ENCODE measurements around the gene NCOA7. TPM values are rescaled to one million over a fixed set of nuclear protein-coding genes. Genes with fewer than 3 reads are reported as not detected.

Gene NCOA7
- total RNA-seq, 1 experiment from 2014 or later = 13.8 TPM

GRCh38 chr6:125927761-125928160 is 137.0 kb downstream of the NCOA7 start:
- H2AFZ ChIP-seq (ENCODE audit: low read depth, low read length, poor library complexity, severe bottlenecking) = no peak overlapping the region
- H4K20me1 ChIP-seq (ENCODE audit: insufficient read depth) = no peaks in the 10 kb centered on the region
- H3K9me2 ChIP-seq (ENCODE audit: insufficient read depth) = no peaks in the 10 kb centered on the region
- ChIA-PET CTCF (no interaction called here), POLR2A (no interaction called here), RAD21 (ENCODE audit: low non-redundant PET in 1 of 2, low total read pairs in 2 of 2, uncharacterized antibody in 2 of 2, unreplicated experiment in 2 of 2) (no interaction called here)
- H3K27ac ChIP-seq (ENCODE audit: low read depth, low read length) = no peak overlapping the region
- no peaks in the 10 kb centered on the region for H3K27me3 ChIP-seq (ENCODE audit: insufficient read depth, low read length)
- H3K36me3 ChIP-seq (ENCODE audit: control insufficient read depth in 1 of 2, insufficient read depth in 2 of 2, low read length in 2 of 2) = no peaks in the 10 kb centered on the region
- no peak overlapping the region for H3K4me3 ChIP-seq (replicated peaks in 1 of 2; ENCODE audit: low read depth in 1 of 2, low read length in 2 of 2)
- peaks cover 4 to 15% of the 10 kb centered on the region in 2 experiments for H3K4me1 ChIP-seq (ENCODE audit: control insufficient read depth in 1 of 2, insufficient read depth in 2 of 2, low read length in 2 of 2)
- H3K9me3 ChIP-seq (ENCODE audit: control insufficient read depth in 1 of 2, insufficient read depth in 1 of 2, low read depth in 1 of 2, low read length in 2 of 2) = no peaks in the 10 kb centered on the region
- TF ChIP-seq SRF (IDR thresholded peaks at IDR 0.05; ENCODE audit: low read depth) = no peak
- TF ChIP-seq POLR2AphosphoS5 (IDR thresholded peaks at IDR 0.05; ENCODE audit: low read depth, low read length) = no peak
- no peak for TF ChIP-seq SP1 (IDR thresholded peaks at IDR 0.05; ENCODE audit: low read depth)
- no peak for TF ChIP-seq SIN3A (IDR thresholded peaks at IDR 0.05; ENCODE audit: low read depth)
- TF ChIP-seq ZBTB33 (IDR thresholded peaks at IDR 0.05; ENCODE audit: extremely low read depth, insufficient replicate concordance, low read length) = no peak
- TF ChIP-seq CEBPB (IDR thresholded peaks at IDR 0.05; ENCODE audit: low read depth) = no peak
- TF ChIP-seq JUND (IDR thresholded peaks at IDR 0.05) = no peak
- TF ChIP-seq CBX3 (IDR thresholded peaks at IDR 0.05; ENCODE audit: low read depth) = no peak
- no peak for TF ChIP-seq ELF1 (IDR thresholded peaks at IDR 0.05; ENCODE audit: borderline replicate concordance, low read depth)
- no peak for TF ChIP-seq ZFX (IDR thresholded peaks at IDR 0.05)
- no peak for TF ChIP-seq MAX (IDR thresholded peaks at IDR 0.05)
- BruUV-seq (replicated peaks) = no TSS peak
- intact Hi-C loops (cut with micrococcal nuclease) = no loop called here
- DNase-seq (ENCODE audit: low read depth, low spot score) (no peak), ATAC-seq (no peak)
- H3K9ac ChIP-seq (ENCODE audit: low read length) = no peak overlapping the region
- no peaks in the 10 kb centered on the region for H3K79me2 ChIP-seq (ENCODE audit: insufficient read depth, low read length)
- no peak overlapping the region for H3K4me2 ChIP-seq (ENCODE audit: low read length)
